Fibroblast of pulmonary artery (primary cell): Measurements from ENCODE around the gene NUDT19.

Experiments used
- DNase-seq: peaks from one replicate; pipeline ENCODE4 v3.0.0-alpha.2; 2010; ENCODE audit warnings: low read depth
- H3K4me3 ChIP-seq: replicated peaks from 2 replicates; pipeline ENCODE4 v1.5.1; 2011; ENCODE audit warnings: low read depth, mild to moderate bottlenecking, control low read depth, low read length, moderate library complexity
- CTCF ChIP-seq: IDR thresholded peaks from 2 replicates; pipeline ENCODE4 v1.5.1; 2011; ENCODE audit warnings: mild to moderate bottlenecking, control low read depth, low read length, inconsistent platforms; ENCODE audit errors: missing control alignments

Gene NUDT19

GRCh38 chr19:32751066-32751465 lies 59.4 kb downstream of the NUDT19 start:
- no peak for TF ChIP-seq CTCF
- H3K4me3 ChIP-seq = no peak overlapping the region
- DNase-seq = no peak

- TF ChIP-seq CTCF = no peak
- DNase-seq = no peak
- H3K4me3 ChIP-seq = no peak overlapping the region
Observed at GRCh38 chr19:32757189-32757588, 65.6 kb downstream of the NUDT19 start.
